ENCODE data around the gene PRKCB.
"Not testable (repeated sequence)": the region's sequence is repeated elsewhere in the genome, so short reads cannot be mapped to it uniquely, and the experiment has no call there.

Gene PRKCB

DNA sequence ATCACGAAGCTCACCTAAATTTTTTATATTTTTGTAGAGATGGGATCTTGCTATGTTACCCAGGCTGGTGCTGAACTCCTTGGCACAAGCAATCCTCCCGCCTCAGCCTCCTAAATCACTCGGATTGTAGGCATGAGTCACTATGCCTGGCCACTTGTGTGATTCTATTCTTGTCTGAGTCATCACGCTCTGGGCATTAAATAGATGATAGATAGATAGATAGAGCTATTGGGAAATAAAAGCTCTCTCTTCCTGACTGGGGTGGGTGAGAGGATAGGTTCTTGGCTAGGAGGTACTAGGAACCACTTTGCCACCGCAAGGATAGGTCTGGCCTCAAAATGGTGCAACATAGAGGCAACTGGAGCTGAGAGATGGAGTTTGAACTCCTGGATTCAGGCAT, 399.0 kb downstream of the PRKCB start:
- DNase-seq (ENCODE audit: low read depth in 3 of 3), result no peak

DNA sequence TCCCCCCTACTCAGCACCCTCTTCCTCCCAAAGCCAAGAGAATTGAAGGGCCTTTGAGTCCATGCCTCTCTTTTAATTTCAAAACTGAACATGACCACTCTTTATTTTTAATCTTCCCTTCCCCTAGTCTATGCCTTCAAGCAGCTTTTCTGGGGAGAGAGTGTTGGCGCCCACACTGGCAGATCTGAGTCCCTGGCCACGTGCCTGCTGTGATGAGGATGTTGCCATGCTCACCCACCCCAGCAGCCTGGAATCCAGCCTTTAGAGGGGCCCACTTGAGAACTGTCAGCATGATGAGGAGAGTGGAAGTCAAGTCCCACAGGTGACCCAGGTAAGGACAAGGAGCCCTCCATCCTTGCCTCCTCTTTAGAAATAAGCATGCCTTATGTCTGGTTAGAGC, 400.0 kb downstream of the PRKCB start:
- no peak for DNase-seq (ENCODE audit: low read depth in 3 of 3)

GRCh38 chr16:24238846-24239245, 403.1 kb downstream of the PRKCB start:
- DNase-seq (ENCODE audit: low read depth in 3 of 3), result not testable (repeated sequence)

DNA sequence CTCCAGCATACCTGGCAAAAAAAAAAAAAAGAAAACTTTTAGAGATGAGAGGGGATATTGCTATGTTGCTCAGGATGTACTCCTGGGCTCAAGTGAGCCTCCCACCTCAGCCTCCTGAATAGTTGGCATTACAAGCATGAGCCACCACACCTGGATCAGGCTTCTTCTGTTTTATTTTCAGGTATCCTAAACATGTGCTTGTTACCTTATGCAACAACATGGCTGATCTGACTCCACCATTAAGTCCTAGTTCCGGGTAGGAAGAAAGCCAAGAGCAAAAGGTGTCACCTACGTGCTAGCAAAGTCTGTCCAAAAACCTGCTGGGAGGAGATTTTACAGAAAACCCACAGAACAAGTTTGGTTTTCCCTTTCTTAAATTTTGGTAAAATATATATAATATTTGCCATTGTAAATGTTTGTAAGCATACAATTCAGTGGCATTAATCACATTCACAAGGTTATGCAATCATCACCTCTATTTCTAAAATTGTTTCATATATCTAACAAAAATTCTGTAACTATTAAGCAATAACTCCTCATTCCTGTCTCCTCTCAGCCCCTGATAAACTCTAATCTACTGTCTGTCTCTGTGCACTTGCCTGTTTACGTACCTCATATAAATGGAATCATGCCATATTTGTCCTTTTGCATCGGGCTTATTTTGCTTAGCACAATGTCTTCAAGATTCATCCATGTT, 411.3 kb downstream of the PRKCB start:
- DNase-seq (ENCODE audit: low read depth in 3 of 3), result no peak

- peak; percentile 6 to 13 (median 7) for DNase-seq (ENCODE audit: low read depth in 3 of 3)
Observed at GRCh38 chr16:24253192-24253591, 417.4 kb downstream of the PRKCB start.

- DNase-seq (ENCODE audit: low read depth in 3 of 3), result peak; percentile 27 to 46 (median 31)
Observed at GRCh38 chr16:24255456-24256371, 419.9 kb downstream of the PRKCB start, which contains the start of gene CACNG3. Gene CACNG3, plus strand, starts transcription at chr16:24256335. Its CDS starts 420 bp downstream, at chr16:24256755.

DNA sequence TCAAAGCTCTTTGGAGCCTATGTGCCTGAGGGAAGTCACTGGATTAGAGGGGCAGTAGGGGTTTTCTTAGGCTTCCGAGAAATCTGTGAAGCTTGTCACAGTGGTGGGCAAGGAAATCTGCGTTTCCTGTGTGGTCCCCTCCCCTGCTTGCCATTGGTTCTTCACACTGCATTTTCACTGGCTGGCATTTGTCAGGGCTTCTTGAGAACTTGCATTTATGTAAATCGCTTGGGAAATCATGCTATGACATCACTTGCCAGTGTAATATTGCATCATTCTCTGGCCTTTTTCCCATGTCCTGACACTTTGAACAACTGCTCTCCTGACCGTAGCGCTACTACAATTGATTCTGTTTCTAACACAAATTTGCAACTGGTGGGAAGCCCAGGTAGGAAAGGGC, 422.2 kb downstream of the PRKCB start:
- no peak for DNase-seq (ENCODE audit: low read depth in 3 of 3)

DNA sequence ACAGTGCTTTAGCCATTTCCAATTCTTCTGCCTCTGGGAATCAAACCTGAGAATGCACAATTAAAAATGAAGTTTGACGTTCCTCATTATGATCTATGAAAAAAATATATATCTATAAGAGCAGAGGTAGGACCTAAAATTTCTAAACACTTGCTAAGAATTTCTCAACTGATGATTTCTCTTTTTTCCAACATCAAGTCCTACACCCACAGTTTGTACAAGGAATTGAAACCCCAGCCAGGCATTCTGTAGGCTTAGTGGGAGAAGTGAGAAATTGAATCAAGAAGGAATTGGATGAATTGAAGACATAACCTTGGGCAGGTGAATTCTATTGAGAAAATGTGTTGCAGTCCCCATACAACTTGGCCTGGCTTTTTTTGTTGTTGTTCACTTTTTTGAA, 423.0 kb downstream of the PRKCB start:
- DNase-seq (ENCODE audit: low read depth in 3 of 3), result no peak

DNA sequence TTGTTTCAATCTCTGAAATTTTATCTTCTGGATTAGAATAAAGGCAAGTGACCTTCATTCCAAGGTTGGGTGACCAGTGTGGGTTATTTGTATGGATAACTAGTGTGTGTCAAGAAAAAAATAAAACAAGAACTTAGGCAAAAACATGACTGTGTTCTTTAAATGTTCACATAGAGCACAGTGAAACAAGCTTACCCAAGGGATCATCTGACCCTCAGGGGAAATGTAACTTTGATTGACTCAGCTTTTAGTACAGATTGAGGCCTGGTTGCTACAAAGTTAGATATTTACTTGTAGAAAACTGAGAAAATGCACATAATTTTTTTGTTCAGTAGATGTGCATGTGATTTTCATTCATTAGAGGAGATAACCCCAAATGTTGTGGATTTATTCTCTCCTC, 427.0 kb downstream of the PRKCB start:
- DNase-seq (ENCODE audit: low read depth in 3 of 3), result no peak

All from stimulated activated CD4-positive, alpha-beta T cell treated with anti-CD3 and anti-CD28 coated beads, TNF-alpha, amount 100 ng/mL, for 48 hours (primary cell).